ENCODE results near the gene TUBA4B.
A peak's percentile ranks its signal among the peaks of the same experiment; 100 is the strongest.

TUBA4B gene

GRCh38 chr2:219218732-219219701 is 34.0 kb upstream of the TUBA4B start, which contains the start of gene ABCB6:
TSS of gene ABCB6 (minus strand) at chr2:219218958. CDS start at chr2:219218673, 285 bp downstream.
- peak; percentile 89 for DNase-seq

- no peak for DNase-seq
Measured at GRCh38 chr2:219219784-219220532, 33.1 kb upstream of the TUBA4B start.

GRCh38 chr2:219220652-219221402 is 32.2 kb upstream of the TUBA4B start:
- DNase-seq: no peak

GRCh38 chr2:219221957-219222518 is 31.0 kb upstream of the TUBA4B start:
- no peak for DNase-seq

GRCh38 chr2:219223831-219224610 is 29.0 kb upstream of the TUBA4B start:
- no peak for DNase-seq

GRCh38 chr2:219225350-219225749 is 27.7 kb upstream of the TUBA4B start:
- no peak for DNase-seq

GRCh38 chr2:219228041-219228910 is 24.8 kb upstream of the TUBA4B start:
- DNase-seq: no peak

- no peak for DNase-seq
Measured at GRCh38 chr2:219228911-219229304, 24.1 kb upstream of the TUBA4B start.

- peak; percentile 98 for DNase-seq
Measured at GRCh38 chr2:219229305-219230058, 23.6 kb upstream of the TUBA4B start, which contains the start of the genes ANKZF1 and ATG9A. TSS of gene ANKZF1 (plus strand) at chr2:219229806. CDS start at chr2:219230258, 452 bp downstream. TSS of gene ATG9A (minus strand) at chr2:219229636. CDS start at chr2:219228024, 1,612 bp downstream.

- no peak for DNase-seq
Measured at GRCh38 chr2:219230059-219230540, 22.9 kb upstream of the TUBA4B start.

- DNase-seq: no peak
Measured at GRCh38 chr2:219234331-219234730, 18.7 kb upstream of the TUBA4B start.

- DNase-seq: no peak
Measured at GRCh38 chr2:219243291-219243761, 9.7 kb upstream of the TUBA4B start.

- DNase-seq: no peak
Measured at GRCh38 chr2:219244789-219245147, 8.3 kb upstream of the TUBA4B start.

- DNase-seq: peak; percentile 87
Measured at GRCh38 chr2:219245148-219245898, 7.7 kb upstream of the TUBA4B start, which contains the start of the genes GLB1L and STK16. TSS of gene GLB1L (minus strand) at chr2:219245444. CDS start at chr2:219243573, 1,871 bp downstream. TSS of gene STK16 (plus strand) at chr2:219245479. CDS start at chr2:219246000, 521 bp downstream.

- DNase-seq: no peak
Measured at GRCh38 chr2:219245899-219246230, 7.2 kb upstream of the TUBA4B start.

- no peak for DNase-seq
Measured at GRCh38 chr2:219246559-219246958, 6.5 kb upstream of the TUBA4B start.

GRCh38 chr2:219247678-219248642 is 5.1 kb upstream of the TUBA4B start:
- DNase-seq: no peak
